IPS-15b (cell line): ENCODE data around the gene CCDC150.
"Not testable (repeated sequence)": the region's sequence is repeated elsewhere in the genome, so short reads cannot be mapped to it uniquely, and the experiment has no call there.

Source experiments
- H3K27me3 ChIP-seq: one replicate; pipeline ENCODE4 v1.6.1; 2013; ENCODE audit warnings: low read length; ENCODE audit not compliant: control insufficient read depth, insufficient read depth
- H3K36me3 ChIP-seq: one replicate; pipeline ENCODE4 v1.6.1; 2013; ENCODE audit warnings: low read length; ENCODE audit not compliant: control insufficient read depth, insufficient read depth
- H3K4me1 ChIP-seq: one replicate; pipeline ENCODE4 v1.6.1; 2013; ENCODE audit warnings: mild to moderate bottlenecking, low read length; ENCODE audit not compliant: control insufficient read depth, insufficient read depth
- H3K4me3 ChIP-seq: one replicate; pipeline ENCODE4 v1.5.1; 2013; ENCODE audit warnings: low read depth, low read length
- H3K9ac ChIP-seq: one replicate; pipeline ENCODE4 v1.6.1; 2013; ENCODE audit warnings: low read depth, mild to moderate bottlenecking, low read length
- H3K9me3 ChIP-seq: one replicate; pipeline ENCODE4 v1.6.1; 2013; ENCODE audit warnings: mild to moderate bottlenecking, low read length; ENCODE audit not compliant: control insufficient read depth, insufficient read depth

CCDC150 gene

GRCh38 chr2:196677404-196677803, 37.9 kb downstream of the CCDC150 start:
- H3K9ac ChIP-seq, result no peak overlapping the region
- no peaks in the 10 kb centered on the region for H3K4me1 ChIP-seq
- H3K27me3 ChIP-seq, result no peaks in the 10 kb centered on the region
- H3K4me3 ChIP-seq, result no peak overlapping the region
- H3K36me3 ChIP-seq, result peaks cover 6% of the 10 kb centered on the region
- no peaks in the 10 kb centered on the region for H3K9me3 ChIP-seq

- Histone ChIP-seq H3K9ac (no peak overlapping the region), H3K27me3 (no peaks in the 10 kb centered on the region), H3K36me3 (peaks cover 6% of the 10 kb centered on the region), H3K4me1 (no peaks in the 10 kb centered on the region), H3K4me3 (no peak overlapping the region), H3K9me3 (no peaks in the 10 kb centered on the region)
These were observed 39.9 kb downstream of the CCDC150 start for GRCh38 chr2:196679368-196679767.

GRCh38 chr2:196681510-196681909, 42.0 kb downstream of the CCDC150 start:
- Histone ChIP-seq H3K36me3 (peaks cover 3% of the 10 kb centered on the region), H3K9me3 (no peaks in the 10 kb centered on the region), H3K27me3 (no peaks in the 10 kb centered on the region), H3K4me3 (no peak overlapping the region), H3K4me1 (no peaks in the 10 kb centered on the region), H3K9ac (no peak overlapping the region)

GRCh38 chr2:196685792-196686191, 46.3 kb downstream of the CCDC150 start:
- Histone ChIP-seq H3K36me3 (no peaks in the 10 kb centered on the region), H3K9ac (no peak overlapping the region), H3K9me3 (no peaks in the 10 kb centered on the region), H3K4me1 (no peaks in the 10 kb centered on the region), H3K27me3 (no peaks in the 10 kb centered on the region), H3K4me3 (no peak overlapping the region)

- H3K4me3 ChIP-seq, H3K9me3 ChIP-seq, H3K27me3 ChIP-seq, H3K4me1 ChIP-seq, H3K36me3 ChIP-seq, H3K9ac ChIP-seq: not testable (repeated sequence)
These were observed 47.2 kb downstream of the CCDC150 start for GRCh38 chr2:196686737-196687136.

DNA sequence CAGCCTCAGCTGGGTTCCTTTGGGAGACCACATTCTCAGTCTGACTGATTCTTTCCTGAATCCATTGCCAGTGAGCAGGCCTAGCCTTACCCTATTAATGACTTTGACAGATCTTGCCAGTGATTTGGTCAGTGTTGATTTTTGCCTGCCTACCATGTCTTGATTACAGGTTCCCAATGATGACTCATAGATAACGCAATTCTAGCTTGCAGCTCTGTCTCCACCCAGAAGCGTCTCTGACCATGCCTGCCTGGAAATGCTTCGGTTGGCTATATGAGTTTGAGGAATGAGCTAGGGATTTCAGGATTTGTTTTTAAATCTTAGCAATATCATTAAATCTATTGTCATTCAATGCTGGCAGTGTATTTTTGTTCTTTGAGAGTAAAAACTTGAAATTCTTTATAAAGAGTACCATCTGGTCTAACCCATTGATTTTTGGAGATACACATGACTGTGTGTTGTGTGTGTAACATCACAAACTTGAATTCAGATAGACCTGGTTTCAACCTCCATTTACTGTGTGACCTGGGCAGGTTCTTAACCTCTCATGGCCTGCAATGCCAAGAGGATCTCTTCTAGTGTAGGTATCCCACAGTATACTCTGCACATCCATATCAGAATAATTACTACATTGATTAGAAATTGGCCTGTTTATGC, 57.0 kb downstream of the CCDC150 start:
- no peak overlapping the region for H3K4me3 ChIP-seq
- no peaks in the 10 kb centered on the region for H3K36me3 ChIP-seq
- H3K9ac ChIP-seq, result no peak overlapping the region
- H3K27me3 ChIP-seq, result no peaks in the 10 kb centered on the region
- no peaks in the 10 kb centered on the region for H3K9me3 ChIP-seq
- H3K4me1 ChIP-seq, result no peaks in the 10 kb centered on the region

DNA sequence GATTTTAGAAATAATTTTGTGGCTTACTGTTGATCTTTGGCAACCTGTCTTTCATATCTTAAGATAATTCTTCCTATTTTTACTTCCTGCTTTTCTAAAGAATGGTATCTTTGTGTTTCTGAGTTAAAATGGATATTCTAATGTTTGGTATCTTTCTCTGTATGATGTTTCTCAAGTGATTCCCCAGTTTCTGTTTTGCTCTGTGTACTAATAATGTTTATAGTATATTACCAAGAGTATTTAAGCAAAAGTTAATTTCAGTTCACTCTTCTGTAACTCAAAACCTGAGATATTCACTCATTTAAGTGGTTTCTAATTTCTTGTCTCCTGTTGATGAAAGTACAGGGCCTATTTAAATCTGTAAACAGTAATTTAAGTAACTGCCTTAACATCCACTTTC, 58.3 kb downstream of the CCDC150 start:
- no peak overlapping the region for H3K4me3 ChIP-seq
- no peaks in the 10 kb centered on the region for H3K27me3 ChIP-seq
- H3K4me1 ChIP-seq, result no peaks in the 10 kb centered on the region
- H3K36me3 ChIP-seq, result no peaks in the 10 kb centered on the region
- no peaks in the 10 kb centered on the region for H3K9me3 ChIP-seq
- no peak overlapping the region for H3K9ac ChIP-seq

- H3K9me3 ChIP-seq, result no peaks in the 10 kb centered on the region
- H3K9ac ChIP-seq, result no peak overlapping the region
- H3K36me3 ChIP-seq, result no peaks in the 10 kb centered on the region
- no peaks in the 10 kb centered on the region for H3K27me3 ChIP-seq
- no peak overlapping the region for H3K4me3 ChIP-seq
- no peaks in the 10 kb centered on the region for H3K4me1 ChIP-seq
These were observed 63.1 kb downstream of the CCDC150 start for GRCh38 chr2:196702641-196703040.

- Histone ChIP-seq H3K9ac (no peak overlapping the region), H3K36me3 (no peaks in the 10 kb centered on the region), H3K4me3 (no peak overlapping the region), H3K9me3 (no peaks in the 10 kb centered on the region), H3K27me3 (no peaks in the 10 kb centered on the region), H3K4me1 (no peaks in the 10 kb centered on the region)
These were observed 64.2 kb downstream of the CCDC150 start for GRCh38 chr2:196703695-196704094.

DNA sequence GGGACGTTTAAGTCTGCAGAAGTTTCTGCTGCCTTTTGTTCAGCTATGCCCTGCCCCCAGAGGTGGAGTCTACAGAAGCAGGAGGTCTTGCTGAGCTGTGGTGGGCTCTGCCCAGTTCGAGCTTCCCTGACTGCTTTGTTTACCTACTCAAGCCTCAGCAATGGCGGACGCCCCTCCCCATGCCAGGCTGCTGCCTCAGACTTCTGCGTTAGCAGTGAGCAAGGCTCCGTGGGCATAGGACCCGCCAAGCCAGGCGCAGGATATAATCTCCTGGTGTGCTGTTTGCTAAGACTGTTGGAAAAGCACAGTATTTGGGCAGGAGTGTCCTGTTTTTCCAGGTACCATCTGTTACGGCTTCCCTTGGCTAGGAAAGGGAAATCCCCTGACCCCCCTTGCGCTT, 70.5 kb downstream of the CCDC150 start:
- H3K4me1 ChIP-seq, H3K36me3 ChIP-seq, H3K9ac ChIP-seq, H3K4me3 ChIP-seq, H3K9me3 ChIP-seq, H3K27me3 ChIP-seq: not testable (repeated sequence)

- H3K9ac ChIP-seq, result no peak overlapping the region
- no peaks in the 10 kb centered on the region for H3K27me3 ChIP-seq
- H3K4me1 ChIP-seq, result no peaks in the 10 kb centered on the region
- peaks cover 2% of the 10 kb centered on the region for H3K36me3 ChIP-seq
- H3K9me3 ChIP-seq, result no peaks in the 10 kb centered on the region
- no peak overlapping the region for H3K4me3 ChIP-seq
These were observed 72.1 kb downstream of the CCDC150 start for GRCh38 chr2:196711625-196712024.

DNA sequence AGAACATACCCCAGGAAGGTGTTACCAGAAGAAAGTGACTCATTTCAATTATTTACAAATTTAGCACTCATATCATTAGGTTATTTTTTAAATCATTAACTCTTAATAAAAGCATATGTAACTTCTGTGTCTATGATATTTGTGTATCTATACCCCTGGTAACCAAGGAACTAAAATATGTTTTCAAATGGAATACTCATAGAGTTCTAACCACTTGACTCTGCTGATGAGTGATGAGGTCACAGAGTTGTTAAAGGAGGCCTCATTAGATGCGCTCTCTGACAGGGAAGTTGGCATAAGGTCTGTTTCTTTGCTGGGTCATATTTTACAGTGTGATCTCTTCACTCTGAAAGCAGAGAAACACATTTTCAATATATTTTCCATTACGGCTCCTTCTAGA, 73.4 kb downstream of the CCDC150 start:
- no peak overlapping the region for H3K9ac ChIP-seq

More for the DNA sequence above, 73.4 kb downstream of the CCDC150 start:
- Histone ChIP-seq H3K27me3 (no peaks in the 10 kb centered on the region), H3K4me3 (no peak overlapping the region), H3K4me1 (no peaks in the 10 kb centered on the region), H3K9me3 (no peaks in the 10 kb centered on the region), H3K36me3 (peaks cover 2% of the 10 kb centered on the region)
